ENCODE measurements around the gene GRK4. TPM values are rescaled to one million over a fixed set of nuclear protein-coding genes. Genes with fewer than 3 reads are reported as not detected.
A peak's percentile ranks its signal among the peaks of the same experiment; 100 is the strongest.

The GRK4 gene
- total and polyA plus RNA-seq, 10 of the 15 experiments (the other 5 are each of a cell fraction or from before 2014, with no cell fraction given), result 1.1 to 4.0 (median 2.5) TPM

DNA sequence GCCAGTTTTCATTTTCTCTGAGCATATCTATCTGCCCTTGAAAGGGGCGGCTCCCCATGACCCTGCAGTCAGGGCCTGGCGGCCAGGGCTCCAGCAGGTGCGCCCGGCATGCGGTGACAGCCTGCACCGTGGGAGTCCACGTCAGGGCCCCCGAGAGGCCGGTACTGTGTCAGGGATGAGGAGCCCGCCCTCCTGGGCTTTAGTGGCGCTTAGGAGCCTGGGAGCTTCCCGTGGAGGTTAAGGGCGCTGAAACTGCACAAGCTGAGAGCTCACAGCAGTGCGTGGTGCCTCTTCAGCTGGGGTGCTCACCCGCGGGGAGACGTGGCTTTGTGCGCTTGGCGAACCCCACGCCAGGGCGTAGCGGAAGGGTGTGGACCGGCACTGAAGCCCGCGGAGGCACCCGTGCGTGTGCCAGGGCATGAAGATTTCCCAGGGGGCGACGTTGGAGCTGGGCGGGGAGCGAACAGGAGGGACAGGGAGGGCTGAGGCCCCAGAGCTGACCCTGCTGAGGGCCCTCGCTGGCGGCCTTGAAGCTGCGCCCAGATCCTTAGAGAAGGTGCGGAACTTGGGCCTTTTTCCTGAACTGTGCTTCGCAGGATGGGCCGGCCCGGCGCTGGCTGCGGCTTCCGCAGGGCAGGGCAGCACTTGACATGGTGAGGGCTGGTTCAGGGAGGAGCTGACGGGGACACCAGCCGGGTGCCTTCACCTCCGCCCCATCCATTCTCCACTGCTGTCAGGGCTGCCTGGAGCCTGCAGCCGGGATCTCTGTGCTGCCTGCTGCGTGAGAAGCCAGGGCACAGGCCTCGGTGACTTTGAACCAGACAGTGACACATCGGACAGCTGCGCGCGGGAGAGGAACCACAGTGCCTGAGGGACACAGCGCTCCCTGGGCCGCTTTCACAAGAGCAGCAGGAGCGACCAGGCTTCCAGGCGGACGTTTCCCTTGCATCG lies 78.1 kb downstream of the GRK4 start (continued):
- TF ChIP-seq ZNF687 (IDR thresholded peaks at IDR 0.05) (peak; percentile 29; the same call in 1 of the 2 replicates), EED (IDR thresholded peaks at IDR 0.05; ENCODE audit: low read depth) (peak; percentile 17; the same call in 1 of the 2 replicates), DPF2 (IDR thresholded peaks at IDR 0.05) (0 out of 2 replicates have a peak, but pooled peaks have one; percentile 22)

DNA sequence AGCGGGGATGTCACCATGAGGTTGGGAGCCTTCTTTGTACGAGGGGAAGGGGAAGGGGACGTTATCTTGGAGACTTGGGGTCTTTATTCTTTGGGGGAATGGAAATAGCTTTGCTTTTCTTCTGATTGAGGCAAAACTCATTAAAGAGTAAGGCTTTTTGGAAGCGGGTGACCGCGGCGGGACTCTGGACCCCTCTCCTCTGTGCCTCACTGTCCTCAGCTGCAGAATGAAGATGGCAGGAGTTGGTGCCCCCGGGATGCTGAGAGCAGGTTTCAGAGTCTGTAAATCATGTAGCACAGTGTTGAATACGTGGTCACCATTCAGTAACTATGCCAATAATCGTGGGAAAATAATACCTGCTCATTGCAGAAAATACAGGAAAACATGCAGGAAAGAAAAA lies 78.9 kb downstream of the GRK4 start:
- no peaks in the 10 kb centered on the region for H3K27me3 ChIP-seq (replicated peaks in 1 of 2; ENCODE audit: control insufficient read depth in 2 of 2, insufficient read depth in 2 of 2, low read length in 1 of 2)
- in situ Hi-C loops (cut with MboI), result no loop called here
- peak overlapping the region; percentile 95 for H3K27ac ChIP-seq (ENCODE audit: control insufficient read depth, insufficient read depth)
- 31% methylated on average over 10 of the region's 10 CpGs for WGBS (ENCODE audit: insufficient coverage, insufficient replicate concordance, low lambda C conversion rate, missing lambda C conversion rate)
- DNase-seq (ENCODE audit: low read depth, low spot score) (no peak), FAIRE-seq (no peak), ATAC-seq (no peak)
- H3K9me3 ChIP-seq (replicated peaks; ENCODE audit: control insufficient read depth, insufficient read depth, low read length), result peaks cover 8% of the 10 kb centered on the region
- TF ChIP-seq ZBTB40 (IDR thresholded peaks at IDR 0.05; ENCODE audit: borderline replicate concordance), result 0 out of 2 replicates have a peak, but pooled peaks have one; percentile 10
- TF ChIP-seq CBX3 (IDR thresholded peaks at IDR 0.05; ENCODE audit: borderline replicate concordance, low read depth), result no peak
- H2AFZ ChIP-seq (ENCODE audit: control insufficient read depth, low read depth, low read length), result peak overlapping the region; percentile 89
- BruUV-seq (replicated peaks), result no TSS peak
- intact Hi-C loops (cut with micrococcal nuclease; ENCODE audit: unreplicated experiment), result loop anchor here (10.0 kb wide), 1 partner anchor 277 kb away; no protein-coding TSS in a partner anchor
- ChIA-PET CTCF (interaction anchor here (0.8 to 1.5 kb wide), 3 partner anchors 38 to 78 kb away, joined by 3 to 5 read pairs (median 4); partner anchors contain the start of gene GRK4), RAD21 (ENCODE audit: unreplicated experiment) (interaction anchor here (0.8 to 2.6 kb wide), 4 partner anchors 33 to 79 kb away, joined by 3 to 8 read pairs (median 4); partner anchors contain the start of genes GRK4, HTT and NOP14), SMC1A (ENCODE audit: uncharacterized antibody, unreplicated experiment) (interaction anchor here (1.0 to 1.9 kb wide), 3 partner anchors 65 to 369 kb away, joined by 3 to 4 read pairs (median 3); no protein-coding TSS in a partner anchor), POLR2A (interaction anchor here (0.9 to 2.8 kb wide), 7 partner anchors 9 to 41 kb away, joined by 3 to 14 read pairs (median 4); no protein-coding TSS in a partner anchor)
- no peaks in the 10 kb centered on the region for H4K20me1 ChIP-seq (ENCODE audit: control insufficient read depth, insufficient read depth)
- peak overlapping the region; percentile 98 for H3K4me2 ChIP-seq (ENCODE audit: control insufficient read depth, insufficient read depth)
- H3K36me3 ChIP-seq (ENCODE audit: control insufficient read depth in 2 of 2, insufficient read depth in 2 of 2, low read length in 1 of 2), result no peaks in the 10 kb centered on the region; a peak in 1 of 4 replicates
- peak overlapping the region; percentile 85 for H3K4me3 ChIP-seq
- H3K79me2 ChIP-seq (ENCODE audit: control insufficient read depth, insufficient read depth, low read length), result peaks cover 12% of the 10 kb centered on the region
- peaks cover 69% of the 10 kb centered on the region for H3K4me1 ChIP-seq (ENCODE audit: control insufficient read depth, insufficient read depth, low read length)
- peak overlapping the region; percentile 93 for H3K9ac ChIP-seq (ENCODE audit: control insufficient read depth, insufficient read depth, low read length)
